Measurements from ENCODE around the gene RNF144B.
"Not testable (repeated sequence)": the region's sequence is repeated elsewhere in the genome, so short reads cannot be mapped to it uniquely, and the experiment has no call there.

Gene RNF144B

GRCh38 chr6:18387061-18387721 is at the start of gene RNF144B:
RNF144B (plus strand) TSS chr6:18387350; CDS start chr6:18399535, 12,185 bp downstream.
- DNase-seq, result peak; percentile 61

GRCh38 chr6:18339599-18339998 is 47.6 kb upstream of the RNF144B start:
- DNase-seq, result no peak

GRCh38 chr6:18340781-18341551 is 46.2 kb upstream of the RNF144B start:
- DNase-seq, result no peak

- DNase-seq, result no peak
These were observed 44.9 kb upstream of the RNF144B start for GRCh38 chr6:18342223-18342622.

GRCh38 chr6:18343741-18344140 is 43.4 kb upstream of the RNF144B start:
- no peak for DNase-seq

GRCh38 chr6:18347021-18347577 is 40.1 kb upstream of the RNF144B start:
- DNase-seq, result no peak

- DNase-seq, result no peak
These were observed 39.3 kb upstream of the RNF144B start for GRCh38 chr6:18347866-18348265.

- no peak for DNase-seq
These were observed 37.8 kb upstream of the RNF144B start for GRCh38 chr6:18349386-18349785.

GRCh38 chr6:18350271-18350670 is 36.9 kb upstream of the RNF144B start:
- no peak for DNase-seq

GRCh38 chr6:18350712-18351111 is 36.4 kb upstream of the RNF144B start:
- DNase-seq, result no peak

GRCh38 chr6:18352001-18352400 is 35.1 kb upstream of the RNF144B start:
- no peak for DNase-seq

- no peak for DNase-seq
These were observed 34.3 kb upstream of the RNF144B start for GRCh38 chr6:18352842-18353241.

GRCh38 chr6:18353251-18353650 is 33.9 kb upstream of the RNF144B start:
- no peak for DNase-seq

GRCh38 chr6:18357546-18357945 is 29.6 kb upstream of the RNF144B start:
- not testable (repeated sequence) for DNase-seq

GRCh38 chr6:18359237-18359885 is 27.8 kb upstream of the RNF144B start:
- no peak for DNase-seq

- no peak for DNase-seq
These were observed 27.0 kb upstream of the RNF144B start for GRCh38 chr6:18360188-18360587.

GRCh38 chr6:18362058-18362561 is 25.0 kb upstream of the RNF144B start:
- no peak for DNase-seq

- no peak for DNase-seq
These were observed 23.4 kb upstream of the RNF144B start for GRCh38 chr6:18363746-18364145.

- DNase-seq, result not testable (repeated sequence)
These were observed 22.6 kb upstream of the RNF144B start for GRCh38 chr6:18364561-18364960.

- no peak for DNase-seq
These were observed 19.8 kb upstream of the RNF144B start for GRCh38 chr6:18367371-18367770.

GRCh38 chr6:18368277-18369105 is 18.7 kb upstream of the RNF144B start:
- DNase-seq, result no peak

- no peak for DNase-seq
These were observed 16.1 kb upstream of the RNF144B start for GRCh38 chr6:18371010-18371409.

Data from activated CD4-positive, CD25-positive, alpha-beta regulatory T cell treated with anti-CD3 and anti-CD28 coated beads, Interleukin-2, amount 50 U/mL, for 72 hours (primary cell).